Retinal pigment epithelial cell (primary cell): Measurements from ENCODE around the gene GOLT1A.

Source experiments
- DNase-seq: peaks from one replicate; pipeline ENCODE4 v3.0.0-alpha.2; 2010; ENCODE audit warnings: low read depth
- H3K4me3 ChIP-seq: 2 replicates; pipeline ENCODE4 v1.5.1; 2011; ENCODE audit warnings: mild to moderate bottlenecking, low read length, control low read depth, moderate library complexity
- TF ChIP-seq, protein P1 (sequence below): conservative IDR thresholded peaks from 2 replicates; pipeline ENCODE4 v1.5.1; 2011; ENCODE audit warnings: low read depth, low read length, control low read depth, inconsistent platforms

Gene GOLT1A

DNA sequence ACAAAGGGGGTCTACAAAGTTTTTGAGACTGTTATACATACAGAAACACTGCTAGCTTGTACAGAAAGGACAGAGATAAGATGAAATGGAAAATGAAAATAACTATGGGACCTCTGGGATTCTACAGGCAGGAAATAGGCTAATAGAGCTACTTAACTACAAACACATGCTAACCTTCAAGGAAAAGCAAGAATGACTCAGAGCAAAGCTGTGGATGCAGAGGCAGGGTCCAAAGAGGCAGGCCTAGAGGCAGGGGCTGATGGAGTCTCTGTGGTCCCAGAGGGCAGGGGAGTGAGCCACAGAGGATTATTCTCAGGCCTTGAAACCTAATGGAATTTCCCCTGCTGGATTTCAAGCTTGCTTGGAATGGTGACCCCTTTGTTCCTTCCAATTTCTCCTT is 18.7 kb upstream of the GOLT1A start:
- no peak for DNase-seq
- H3K4me3 ChIP-seq, result no peak overlapping the region
- TF ChIP-seq, protein P1, sequence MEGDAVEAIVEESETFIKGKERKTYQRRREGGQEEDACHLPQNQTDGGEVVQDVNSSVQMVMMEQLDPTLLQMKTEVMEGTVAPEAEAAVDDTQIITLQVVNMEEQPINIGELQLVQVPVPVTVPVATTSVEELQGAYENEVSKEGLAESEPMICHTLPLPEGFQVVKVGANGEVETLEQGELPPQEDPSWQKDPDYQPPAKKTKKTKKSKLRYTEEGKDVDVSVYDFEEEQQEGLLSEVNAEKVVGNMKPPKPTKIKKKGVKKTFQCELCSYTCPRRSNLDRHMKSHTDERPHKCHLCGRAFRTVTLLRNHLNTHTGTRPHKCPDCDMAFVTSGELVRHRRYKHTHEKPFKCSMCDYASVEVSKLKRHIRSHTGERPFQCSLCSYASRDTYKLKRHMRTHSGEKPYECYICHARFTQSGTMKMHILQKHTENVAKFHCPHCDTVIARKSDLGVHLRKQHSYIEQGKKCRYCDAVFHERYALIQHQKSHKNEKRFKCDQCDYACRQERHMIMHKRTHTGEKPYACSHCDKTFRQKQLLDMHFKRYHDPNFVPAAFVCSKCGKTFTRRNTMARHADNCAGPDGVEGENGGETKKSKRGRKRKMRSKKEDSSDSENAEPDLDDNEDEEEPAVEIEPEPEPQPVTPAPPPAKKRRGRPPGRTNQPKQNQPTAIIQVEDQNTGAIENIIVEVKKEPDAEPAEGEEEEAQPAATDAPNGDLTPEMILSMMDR, result no peak

DNA sequence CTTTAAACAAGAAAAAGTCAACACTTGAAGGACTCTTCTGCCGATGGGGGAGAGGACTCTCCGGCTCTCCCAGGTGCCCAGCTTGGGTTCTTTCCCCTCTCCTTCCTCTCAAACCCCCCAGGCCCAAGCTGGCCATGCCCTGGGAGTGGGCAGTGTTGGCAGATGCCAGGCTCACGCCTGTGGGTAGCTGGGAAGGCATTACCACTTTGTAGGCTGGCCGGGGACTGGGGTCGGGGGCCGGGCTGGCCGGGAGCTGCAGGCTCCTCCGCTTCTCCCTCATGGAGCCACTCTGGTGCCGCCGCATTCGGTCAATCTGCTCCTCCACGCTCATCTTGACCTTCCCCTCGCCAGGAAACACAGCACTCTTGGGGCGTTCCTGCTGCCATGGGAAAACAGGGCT is 16.4 kb upstream of the GOLT1A start:
- TF ChIP-seq, protein P1, result no peak

DNA sequence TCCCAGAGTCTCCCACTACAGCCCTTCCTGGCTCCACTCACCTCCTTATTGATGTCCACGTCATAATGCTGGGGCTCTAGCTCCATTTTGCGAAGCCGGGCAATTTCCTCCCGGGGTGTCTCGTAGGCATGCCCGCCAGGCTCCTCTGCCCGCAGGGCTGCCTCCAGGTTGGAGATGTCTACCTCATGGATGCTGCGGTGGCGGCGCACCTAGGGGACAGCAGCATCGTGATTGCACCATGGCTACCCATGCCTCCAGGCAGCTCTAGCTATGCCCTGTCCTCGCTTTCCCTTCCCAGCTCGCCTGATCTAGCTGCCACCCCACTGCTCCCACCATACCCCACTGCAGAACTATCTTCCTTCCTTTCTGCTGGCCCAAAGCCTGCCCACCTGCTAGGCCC is 15.1 kb upstream of the GOLT1A start:
- no peak overlapping the region for H3K4me3 ChIP-seq
- no peak for DNase-seq
- TF ChIP-seq, protein P1, result no peak

More for the DNA sequence above, 16.4 kb upstream of the GOLT1A start:
- H3K4me3 ChIP-seq, result no peak overlapping the region
- no peak for DNase-seq

DNA sequence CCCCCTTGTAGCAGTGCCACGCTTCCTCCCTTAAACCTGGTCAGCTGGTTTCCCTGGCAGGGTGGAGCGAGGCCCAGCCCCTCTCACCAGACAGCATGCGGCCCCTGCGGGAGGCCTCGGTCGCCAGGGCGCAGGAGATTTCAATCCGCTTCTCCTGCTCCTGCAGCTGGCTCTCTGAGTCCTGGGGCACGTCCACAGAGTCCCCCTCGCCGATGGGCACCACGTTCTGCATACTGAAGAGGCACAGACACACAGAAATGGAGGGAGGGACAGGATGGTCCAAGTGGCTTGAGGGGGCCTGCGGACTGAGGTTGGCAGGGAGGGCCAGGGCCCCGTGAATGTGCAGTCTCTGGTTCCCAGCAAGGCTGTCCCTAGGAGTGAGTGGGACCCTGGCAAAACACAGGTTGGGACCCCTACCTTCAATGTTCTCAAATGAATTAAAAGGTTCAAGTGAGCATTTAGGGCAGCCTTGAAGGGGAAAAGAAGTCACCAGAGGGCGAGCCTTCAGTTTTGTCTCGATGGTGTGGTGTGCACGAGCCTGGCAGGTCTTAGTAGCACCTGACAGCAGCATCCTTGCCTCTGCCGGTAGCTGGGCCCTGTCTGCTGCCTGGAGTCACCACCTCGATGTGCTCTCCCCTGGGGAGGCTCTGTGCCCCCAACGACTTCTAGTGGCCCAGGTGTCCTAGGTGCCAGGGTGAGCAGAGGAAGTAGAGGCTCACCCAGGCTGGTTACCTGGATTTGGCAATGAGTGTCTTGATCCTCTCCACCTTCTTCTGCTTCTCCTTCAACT is 14.4 kb upstream of the GOLT1A start:
- TF ChIP-seq, protein P1, result no peak
- no peak for DNase-seq
- no peak overlapping the region for H3K4me3 ChIP-seq

DNA sequence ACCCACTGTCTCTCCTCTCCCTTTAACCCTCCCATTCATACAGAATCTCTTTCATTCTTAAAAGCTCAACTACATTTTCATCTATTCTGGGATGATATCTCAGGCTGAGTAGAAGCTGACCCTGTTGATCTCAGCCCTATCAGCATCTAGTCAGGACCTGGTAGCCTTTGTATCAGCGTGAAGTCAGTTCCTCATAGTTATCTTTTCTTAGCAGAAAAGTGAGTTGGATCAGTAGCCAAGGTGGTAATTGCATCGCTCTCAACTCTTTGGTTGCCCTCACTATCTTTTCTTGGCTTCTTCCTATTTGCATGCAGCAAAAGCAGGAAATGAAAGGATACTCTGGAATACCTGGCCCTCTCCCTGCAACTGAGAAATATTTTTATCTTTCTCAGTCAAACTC is 13.6 kb upstream of the GOLT1A start:
- H3K4me3 ChIP-seq, result no peak overlapping the region
- TF ChIP-seq, protein P1, result no peak
- DNase-seq, result no peak

DNA sequence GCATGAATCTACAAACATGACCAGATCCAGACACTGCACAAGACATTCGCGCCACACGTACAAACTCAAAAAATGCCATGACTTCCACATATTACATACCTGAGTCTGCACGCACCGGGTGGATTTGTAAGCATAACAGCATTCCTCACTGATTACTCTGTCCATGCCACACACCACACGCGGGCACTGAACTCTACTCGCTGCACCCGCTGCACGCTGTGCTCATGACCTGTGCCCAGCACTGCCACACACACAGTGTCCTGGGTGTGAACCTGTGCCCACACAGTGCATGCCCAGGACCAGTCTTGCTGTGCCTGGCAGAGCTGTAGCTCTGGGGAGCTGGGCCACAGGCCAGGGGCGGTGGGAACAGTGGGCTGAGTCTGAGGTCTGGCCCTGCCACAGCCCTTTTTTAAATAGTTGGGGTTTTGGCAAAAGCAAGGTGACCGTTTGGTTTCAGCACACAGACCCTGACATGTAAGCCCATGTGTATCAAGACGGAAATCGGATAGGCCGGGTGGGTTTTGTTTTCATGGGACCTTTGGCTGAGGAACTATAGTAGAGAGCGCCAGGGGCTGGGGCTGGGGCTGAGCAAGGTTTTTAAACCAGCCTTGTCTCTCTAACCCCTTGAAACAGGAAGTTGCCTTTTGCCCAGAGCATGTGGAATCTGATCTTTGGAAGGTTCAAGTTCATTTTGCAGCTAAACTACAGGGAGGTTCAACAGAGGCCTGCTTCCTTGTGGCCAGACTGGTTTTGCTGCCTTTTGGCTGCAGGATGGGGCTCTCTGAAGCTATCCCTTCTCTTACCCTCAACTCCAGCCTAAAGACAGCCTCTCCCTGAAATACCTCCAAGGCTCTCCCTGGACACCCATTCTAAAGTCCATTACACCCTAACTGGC is 12.3 kb upstream of the GOLT1A start:
- DNase-seq, result no peak
- no peak overlapping the region for H3K4me3 ChIP-seq
- TF ChIP-seq, protein P1, result no peak
